ENCODE results near the gene LRIG1. TPM values are rescaled to one million over a fixed set of nuclear protein-coding genes. Genes with fewer than 3 reads are reported as not detected.

LRIG1 gene
- total RNA-seq, 1 donor: 14.1 TPM

- H3K27me3 ChIP-seq (ENCODE audit: insufficient read depth, low read length): no peaks in the 10 kb centered on the region
- peaks cover 20% of the 10 kb centered on the region for H3K4me1 ChIP-seq (ENCODE audit: insufficient read depth, low read length)
- H3K4me2 ChIP-seq (ENCODE audit: insufficient read depth, low read length): no peak overlapping the region
- H3K36me3 ChIP-seq (ENCODE audit: insufficient read depth, low read length): no peaks in the 10 kb centered on the region
- no peak overlapping the region for H2AFZ ChIP-seq (ENCODE audit: low read length)
- H3K9me3 ChIP-seq (ENCODE audit: low read depth, low read length): no peaks in the 10 kb centered on the region
- no peak overlapping the region for H3K4me3 ChIP-seq (ENCODE audit: insufficient read depth, low read length)
- H3K27ac ChIP-seq (ENCODE audit: low read depth, low read length): peak overlapping the region; percentile 28
- DNase-seq (ENCODE audit: insufficient read length, low spot score, missing footprints): peak; percentile 86
- no peak for TF ChIP-seq CTCF (IDR thresholded peaks at IDR 0.05; ENCODE audit: extremely low read depth, low read depth, low read length)
- peaks cover 2% of the 10 kb centered on the region for H4K20me1 ChIP-seq (ENCODE audit: insufficient read depth, low read length)
- no peaks in the 10 kb centered on the region for H3K79me2 ChIP-seq (ENCODE audit: insufficient read depth, low read length)
These were observed 97.4 kb downstream of the LRIG1 start for GRCh38 chr3:66403323-66403990.

GRCh38 chr3:66402596-66403290 lies 98.1 kb downstream of the LRIG1 start:
- TF ChIP-seq CTCF (IDR thresholded peaks at IDR 0.05; ENCODE audit: extremely low read depth, low read depth, low read length): no peak
- Histone ChIP-seq H3K27ac (ENCODE audit: low read depth, low read length) (no peak overlapping the region), H3K4me2 (ENCODE audit: insufficient read depth, low read length) (no peak overlapping the region), H4K20me1 (ENCODE audit: insufficient read depth, low read length) (peaks cover under 1% of the 10 kb centered on the region), H3K9me3 (ENCODE audit: low read depth, low read length) (no peaks in the 10 kb centered on the region), H3K79me2 (ENCODE audit: insufficient read depth, low read length) (no peaks in the 10 kb centered on the region), H2AFZ (ENCODE audit: low read length) (no peak overlapping the region), H3K4me1 (ENCODE audit: insufficient read depth, low read length) (peaks cover 20% of the 10 kb centered on the region), H3K27me3 (ENCODE audit: insufficient read depth, low read length) (no peaks in the 10 kb centered on the region), H3K36me3 (ENCODE audit: insufficient read depth, low read length) (no peaks in the 10 kb centered on the region), H3K4me3 (ENCODE audit: insufficient read depth, low read length) (no peak overlapping the region)
- peak; percentile 88 for DNase-seq (ENCODE audit: insufficient read length, low spot score, missing footprints)

GRCh38 chr3:66401675-66402491 lies 98.9 kb downstream of the LRIG1 start:
- H3K4me1 ChIP-seq (ENCODE audit: insufficient read depth, low read length): peaks cover 20% of the 10 kb centered on the region
- no peaks in the 10 kb centered on the region for H3K27me3 ChIP-seq (ENCODE audit: insufficient read depth, low read length)
- no peak overlapping the region for H3K27ac ChIP-seq (ENCODE audit: low read depth, low read length)
- no peaks in the 10 kb centered on the region for H3K79me2 ChIP-seq (ENCODE audit: insufficient read depth, low read length)
- H2AFZ ChIP-seq (ENCODE audit: low read length): no peak overlapping the region
- H3K36me3 ChIP-seq (ENCODE audit: insufficient read depth, low read length): no peaks in the 10 kb centered on the region
- no peak overlapping the region for H3K4me3 ChIP-seq (ENCODE audit: insufficient read depth, low read length)
- H4K20me1 ChIP-seq (ENCODE audit: insufficient read depth, low read length): no peaks in the 10 kb centered on the region
- DNase-seq (ENCODE audit: insufficient read length, low spot score, missing footprints): no peak
- no peaks in the 10 kb centered on the region for H3K9me3 ChIP-seq (ENCODE audit: low read depth, low read length)
- H3K4me2 ChIP-seq (ENCODE audit: insufficient read depth, low read length): no peak overlapping the region
- no peak for TF ChIP-seq CTCF (IDR thresholded peaks at IDR 0.05; ENCODE audit: extremely low read depth, low read depth, low read length)

GRCh38 chr3:66401157-66401550 lies 99.7 kb downstream of the LRIG1 start:
- no peak overlapping the region for H3K4me2 ChIP-seq (ENCODE audit: insufficient read depth, low read length)
- no peak overlapping the region for H3K27ac ChIP-seq (ENCODE audit: low read depth, low read length)

More at GRCh38 chr3:66401157-66401550, 99.7 kb downstream of the LRIG1 start:
- Histone ChIP-seq H3K4me3 (ENCODE audit: insufficient read depth, low read length) (no peak overlapping the region), H3K79me2 (ENCODE audit: insufficient read depth, low read length) (no peaks in the 10 kb centered on the region), H3K27me3 (ENCODE audit: insufficient read depth, low read length) (no peaks in the 10 kb centered on the region), H3K36me3 (ENCODE audit: insufficient read depth, low read length) (no peaks in the 10 kb centered on the region), H2AFZ (ENCODE audit: low read length) (no peak overlapping the region), H3K4me1 (ENCODE audit: insufficient read depth, low read length) (peaks cover 19% of the 10 kb centered on the region), H4K20me1 (ENCODE audit: insufficient read depth, low read length) (no peaks in the 10 kb centered on the region), H3K9me3 (ENCODE audit: low read depth, low read length) (no peaks in the 10 kb centered on the region)
- DNase-seq (ENCODE audit: insufficient read length, low spot score, missing footprints): no peak
- TF ChIP-seq CTCF (IDR thresholded peaks at IDR 0.05; ENCODE audit: extremely low read depth, low read depth, low read length): no peak

All from osteoblast (primary cell).